Measurements from ENCODE around the gene RYR2. TPM values are rescaled to one million over a fixed set of nuclear protein-coding genes. Genes with fewer than 3 reads are reported as not detected.
"Not testable (repeated sequence)": the region's sequence is repeated elsewhere in the genome, so short reads cannot be mapped to it uniquely, and the experiment has no call there.

Gene RYR2
- total RNA-seq, 1 donor from 2014 or later = 47.0 TPM

DNA sequence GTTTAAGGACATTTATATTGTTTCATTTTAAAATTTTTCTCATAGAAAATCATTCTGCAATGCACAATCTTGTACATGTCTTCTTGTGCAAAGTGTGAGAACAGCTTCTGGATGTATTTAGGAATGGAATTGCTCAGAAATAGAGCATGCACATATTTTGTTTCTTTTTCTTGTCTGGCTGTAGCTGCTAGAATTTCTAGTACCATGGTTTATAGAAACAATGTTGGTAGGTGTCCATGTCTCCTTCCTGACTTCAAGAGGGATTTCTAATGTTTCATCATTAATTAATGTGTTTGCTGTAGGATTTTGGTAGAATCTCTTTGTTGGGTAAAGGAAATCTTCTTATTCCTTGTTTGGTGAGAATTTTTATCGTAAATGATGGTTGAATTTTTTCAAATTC lies 99.0 kb downstream of the RYR2 start:
- no peak for DNase-seq

DNA sequence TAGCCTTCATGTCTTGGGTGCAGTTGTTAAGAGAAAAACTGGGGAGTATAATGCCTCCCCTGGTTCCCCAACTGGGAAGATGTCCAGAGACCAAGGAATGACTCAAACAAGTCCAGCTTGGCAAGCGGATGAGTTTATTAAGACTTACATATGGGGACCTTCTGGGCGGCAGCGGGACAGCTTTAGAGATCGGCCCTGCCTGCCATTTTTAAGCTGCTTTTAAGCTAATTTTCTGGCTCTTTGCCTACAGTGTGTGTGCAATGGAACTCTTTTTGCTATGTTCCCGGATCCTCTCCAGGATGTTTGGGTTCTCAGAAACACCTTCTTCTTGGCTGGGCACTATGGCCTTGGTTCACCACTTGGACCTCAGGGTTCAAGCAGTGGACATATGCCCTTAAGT lies 99.5 kb downstream of the RYR2 start:
- Mint-ChIP-seq H3K36me3 (ENCODE audit: unreplicated experiment) (no peaks in the 10 kb centered on the region), H3K27me3 (ENCODE audit: unreplicated experiment) (peaks cover 2% of the 10 kb centered on the region), H3K27ac (ENCODE audit: unreplicated experiment) (no peak overlapping the region), H3K9me3 (ENCODE audit: unreplicated experiment) (no peaks in the 10 kb centered on the region), H3K4me1 (ENCODE audit: low read depth, unreplicated experiment) (peaks cover 16% of the 10 kb centered on the region), H3K4me3 (ENCODE audit: unreplicated experiment) (no peak overlapping the region)
- TF ChIP-seq CTCF (IDR thresholded peaks at IDR 0.05; ENCODE audit: partially characterized antibody, unreplicated experiment) = no peak
- DNase-seq = no peak

More for the DNA sequence above, 99.0 kb downstream of the RYR2 start:
- Mint-ChIP-seq H3K27ac (ENCODE audit: unreplicated experiment) (no peak overlapping the region), H3K27me3 (ENCODE audit: unreplicated experiment) (peaks cover 2% of the 10 kb centered on the region), H3K36me3 (ENCODE audit: unreplicated experiment) (no peaks in the 10 kb centered on the region), H3K4me3 (ENCODE audit: unreplicated experiment) (no peak overlapping the region), H3K4me1 (ENCODE audit: low read depth, unreplicated experiment) (peaks cover 11% of the 10 kb centered on the region), H3K9me3 (ENCODE audit: unreplicated experiment) (no peaks in the 10 kb centered on the region)
- no peak for TF ChIP-seq CTCF (IDR thresholded peaks at IDR 0.05; ENCODE audit: partially characterized antibody, unreplicated experiment)

- no peak for TF ChIP-seq CTCF (IDR thresholded peaks at IDR 0.05; ENCODE audit: partially characterized antibody, unreplicated experiment)
- Mint-ChIP-seq H3K4me1 (ENCODE audit: low read depth, unreplicated experiment) (peaks cover 21% of the 10 kb centered on the region), H3K27me3 (ENCODE audit: unreplicated experiment) (peaks cover 2% of the 10 kb centered on the region), H3K36me3 (ENCODE audit: unreplicated experiment) (no peaks in the 10 kb centered on the region), H3K27ac (ENCODE audit: unreplicated experiment) (no peak overlapping the region), H3K9me3 (ENCODE audit: unreplicated experiment) (no peaks in the 10 kb centered on the region), H3K4me3 (ENCODE audit: unreplicated experiment) (no peak overlapping the region)
- no peak for DNase-seq
Measured at GRCh38 chr1:237145379-237146135, 103.6 kb downstream of the RYR2 start.

- DNase-seq = no peak
- Mint-ChIP-seq H3K27me3 (ENCODE audit: unreplicated experiment) (peaks cover 2% of the 10 kb centered on the region), H3K4me3 (ENCODE audit: unreplicated experiment) (no peak overlapping the region), H3K36me3 (ENCODE audit: unreplicated experiment) (no peaks in the 10 kb centered on the region), H3K9me3 (ENCODE audit: unreplicated experiment) (no peaks in the 10 kb centered on the region), H3K4me1 (ENCODE audit: low read depth, unreplicated experiment) (peaks cover 20% of the 10 kb centered on the region), H3K27ac (ENCODE audit: unreplicated experiment) (no peak overlapping the region)
- no peak for TF ChIP-seq CTCF (IDR thresholded peaks at IDR 0.05; ENCODE audit: partially characterized antibody, unreplicated experiment)
Measured at GRCh38 chr1:237146241-237146640, 104.3 kb downstream of the RYR2 start.

- Mint-ChIP-seq H3K4me3 (ENCODE audit: unreplicated experiment) (no peak overlapping the region), H3K4me1 (ENCODE audit: low read depth, unreplicated experiment) (peaks cover 25% of the 10 kb centered on the region), H3K36me3 (ENCODE audit: unreplicated experiment) (no peaks in the 10 kb centered on the region), H3K27me3 (ENCODE audit: unreplicated experiment) (peaks cover 2% of the 10 kb centered on the region), H3K27ac (ENCODE audit: unreplicated experiment) (no peak overlapping the region), H3K9me3 (ENCODE audit: unreplicated experiment) (no peaks in the 10 kb centered on the region)
- TF ChIP-seq CTCF (IDR thresholded peaks at IDR 0.05; ENCODE audit: partially characterized antibody, unreplicated experiment) = no peak
- no peak for DNase-seq
Measured at GRCh38 chr1:237149857-237150256, 107.9 kb downstream of the RYR2 start.

DNA sequence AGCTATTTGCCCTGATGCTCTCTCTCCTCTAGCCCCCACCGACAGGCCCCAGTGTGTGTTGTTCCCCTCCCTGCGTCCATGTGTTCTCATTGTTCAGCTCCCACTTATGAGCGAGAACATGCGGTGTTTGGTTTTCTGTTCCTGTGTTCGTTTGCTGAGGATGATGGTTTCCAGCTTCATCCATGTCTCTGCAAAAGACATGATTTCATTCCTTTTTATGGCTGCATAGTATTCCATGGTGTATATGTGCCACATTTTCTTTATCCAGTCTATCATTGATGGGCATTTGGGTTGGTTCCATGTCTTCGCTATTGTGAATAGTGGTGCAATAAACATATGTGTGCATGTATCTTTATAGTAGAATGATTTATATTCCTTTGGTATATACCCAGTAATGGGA lies 110.0 kb downstream of the RYR2 start:
- DNase-seq; H3K27ac Mint-ChIP-seq (ENCODE audit: unreplicated experiment); H3K36me3 Mint-ChIP-seq (ENCODE audit: unreplicated experiment); H3K27me3 Mint-ChIP-seq (ENCODE audit: unreplicated experiment); H3K4me3 Mint-ChIP-seq (ENCODE audit: unreplicated experiment); H3K9me3 Mint-ChIP-seq (ENCODE audit: unreplicated experiment): not testable (repeated sequence)
- H3K4me1 Mint-ChIP-seq (ENCODE audit: low read depth, unreplicated experiment) = peaks cover 14% of the 10 kb centered on the region
